CD8-positive, alpha-beta memory T cell (primary cell): ENCODE data around the gene LINC00237. TPM values are rescaled to one million over a fixed set of nuclear protein-coding genes. Genes with fewer than 3 reads are reported as not detected.
A peak's percentile ranks its signal among the peaks of the same experiment; 100 is the strongest.

ENCODE experiments used
- CTCF ChIA-PET: fragments of 350-600 bp; sonication (Branson Sonifier 250); formaldehyde crosslinking; loops from one replicate; lab custom pipeline; 2021; ENCODE audit warnings: antibody characterized with exemption; lab: Charles Lee
- POLR2A ChIA-PET: fragments of 350-600 bp; sonication (Branson Sonifier 250); formaldehyde crosslinking; loops from one replicate; lab custom pipeline; 2021; ENCODE audit warnings: antibody characterized with exemption; lab: Charles Lee
- DNase-seq, 5 donors: peaks; one replicate each; pipeline versions ENCODE4 v3.0.0 to v3.0.0-alpha.2; 2020 to 2022; ENCODE audit warnings: mixed read lengths in 1 of 5
- H3K27ac ChIP-seq: one replicate; pipeline ENCODE4 v1.7.0; 2013; ENCODE audit warnings: low read depth, mild to moderate bottlenecking, low read length, moderate library complexity
- H3K27me3 ChIP-seq: 2 replicates; pipeline ENCODE4 v1.7.0; 2013; ENCODE audit warnings: low read length, mild to moderate bottlenecking; ENCODE audit not compliant: insufficient read depth, poor library complexity, severe bottlenecking
- H3K36me3 ChIP-seq: 2 replicates; pipeline ENCODE4 v1.7.0; 2013; ENCODE audit warnings: mild to moderate bottlenecking, low read length, moderate library complexity; ENCODE audit not compliant: insufficient read depth
- H3K4me1 ChIP-seq: 2 replicates; pipeline ENCODE4 v1.7.0; 2013; ENCODE audit warnings: mild to moderate bottlenecking, low read length, moderate library complexity; ENCODE audit not compliant: insufficient read depth
- H3K4me3 ChIP-seq: 2 replicates; pipeline ENCODE4 v1.7.0; 2013; ENCODE audit warnings: mild to moderate bottlenecking, low read length
- H3K9me3 ChIP-seq: 2 replicates; pipeline ENCODE4 v1.7.0; 2013; ENCODE audit warnings: mild to moderate bottlenecking, low read length
- H3K27ac Mint-ChIP-seq, 8 donors: one replicate each; pipeline ENCODE4 v1.8.0; 2020 to 2021; ENCODE audit warnings: mixed read lengths in 8 of 8, mild to moderate bottlenecking in 6 of 8, inconsistent platforms in 3 of 8, moderate library complexity in 3 of 8
- H3K27me3 Mint-ChIP-seq, 2 donors: one replicate each; pipeline ENCODE4 v1.8.0; 2020 to 2021; ENCODE audit warnings: mixed read lengths in 2 of 2, mild to moderate bottlenecking in 1 of 2, moderate library complexity in 1 of 2
- H3K36me3 Mint-ChIP-seq, 3 donors: one replicate each; pipeline ENCODE4 v1.8.0; 2020 to 2021; ENCODE audit warnings: mixed read lengths in 3 of 3, inconsistent platforms in 1 of 3, mild to moderate bottlenecking in 1 of 3
- H3K4me1 Mint-ChIP-seq, 3 donors: one replicate each; pipeline ENCODE4 v1.8.0; 2020 to 2021; ENCODE audit warnings: mixed read lengths in 3 of 3, inconsistent platforms in 1 of 3, mild to moderate bottlenecking in 1 of 3
- H3K4me3 Mint-ChIP-seq, 7 donors: one replicate each; pipeline ENCODE4 v1.8.0; 2020 to 2021; ENCODE audit warnings: mixed read lengths in 7 of 7, mild to moderate bottlenecking in 6 of 7, moderate library complexity in 4 of 7, inconsistent platforms in 2 of 7
- H3K9me3 Mint-ChIP-seq, 5 donors: one replicate each; pipeline ENCODE4 v1.8.0; 2020 to 2022; ENCODE audit warnings: mixed read lengths in 5 of 5, mild to moderate bottlenecking in 3 of 5, moderate library complexity in 2 of 5, inconsistent platforms in 1 of 5
- polyA plus RNA-seq: library from polyadenylated mRNA; unstranded; fragments of 300-500 nt; fragmentation: Illumina TruSeq; gene quantifications from one replicate; pipeline ENCODE4 v1.2.3, GENCODE V29; 2021
- total RNA-seq, 2 experiments: library from RNA; stranded (reverse); gene quantifications; one replicate each; pipeline ENCODE4 v1.2.3, GENCODE V29; 2021

Gene LINC00237
- total and polyA plus RNA-seq, 3 experiments from 2014 or later = not detected

DNA sequence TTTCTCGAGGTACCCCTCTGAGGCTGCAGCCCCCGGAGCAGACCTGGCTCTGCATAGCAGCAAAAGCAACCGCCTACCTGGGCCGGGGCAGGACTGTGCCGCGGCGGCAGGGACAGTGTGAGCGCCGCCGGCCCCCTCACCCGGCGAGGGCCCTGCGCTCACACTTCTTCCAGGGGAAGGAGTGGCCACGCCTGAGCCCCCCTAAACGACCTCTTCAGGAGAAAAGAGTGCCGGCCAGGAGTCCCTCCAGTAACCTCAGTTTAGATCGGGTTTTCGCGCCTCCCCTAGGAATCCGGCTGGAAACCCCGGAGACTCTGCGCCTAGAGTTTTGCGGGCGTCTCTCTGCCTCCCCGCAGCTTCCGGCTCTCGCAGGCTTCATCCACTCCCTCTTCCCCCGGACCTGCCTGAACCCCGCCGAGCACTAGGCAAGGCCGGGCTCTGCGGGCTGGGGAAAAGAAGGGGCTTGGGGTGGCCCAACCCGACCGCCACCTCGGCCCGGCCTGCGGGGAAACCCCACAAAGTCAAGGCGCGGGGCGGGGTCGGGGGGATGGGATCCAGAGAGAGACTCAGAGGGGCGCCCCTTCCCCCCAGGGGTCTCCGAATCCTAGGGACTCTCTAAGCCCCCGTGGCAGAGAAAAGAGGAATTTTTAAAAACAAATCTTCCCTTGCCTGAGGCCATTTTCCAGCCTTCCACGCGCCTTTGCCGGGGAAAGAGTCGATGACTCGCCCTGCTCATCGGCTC lies 558 bp downstream of the LINC00237 start:
- H3K27me3 Mint-ChIP-seq = peaks cover 67 to 77% of the 10 kb centered on the region in 2 donors
- no peak overlapping the region for H3K27ac Mint-ChIP-seq
- DNase-seq = no peak
- ChIA-PET CTCF (no interaction called here), POLR2A (no interaction called here)
- peaks cover 0 to 3% (median 0%) of the 10 kb centered on the region in 5 donors for H3K9me3 Mint-ChIP-seq
- peak overlapping the region in 6 of 7 donors; percentile 5 to 66 (median 21) for H3K4me3 Mint-ChIP-seq
- H3K4me3 ChIP-seq = no peak overlapping the region
- H3K4me1 ChIP-seq = peaks cover 33% of the 10 kb centered on the region
- no peaks in the 10 kb centered on the region for H3K9me3 ChIP-seq
- H3K27me3 ChIP-seq = peaks cover 79% of the 10 kb centered on the region
- H3K36me3 ChIP-seq = no peaks in the 10 kb centered on the region
- H3K4me1 Mint-ChIP-seq = peaks cover 26 to 54% (median 28%) of the 10 kb centered on the region in 3 donors
- H3K27ac ChIP-seq = no peak overlapping the region
- H3K36me3 Mint-ChIP-seq = peaks cover 0 to 2% (median 0%) of the 10 kb centered on the region in 3 donors

DNA sequence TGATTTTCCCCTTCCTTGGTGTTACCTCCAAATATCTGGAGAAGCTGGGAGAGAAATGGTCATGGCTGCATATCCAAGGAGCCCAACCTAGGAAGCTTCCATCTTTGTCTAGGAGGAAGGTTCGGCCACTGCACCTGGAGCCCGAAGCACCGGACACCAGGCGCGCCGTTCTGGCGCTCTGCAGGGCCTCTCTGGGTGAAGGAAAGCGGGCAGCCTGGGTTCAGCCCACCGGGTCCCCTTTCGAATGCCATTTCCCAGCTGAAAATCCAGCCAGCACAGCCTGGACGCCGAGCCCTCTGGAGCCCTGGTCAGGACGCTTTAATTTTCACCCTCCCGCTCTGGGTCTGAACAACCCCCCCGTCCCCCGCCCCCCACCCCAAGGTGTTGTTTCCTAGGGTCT lies 1.2 kb downstream of the LINC00237 start:
- H3K9me3 ChIP-seq = no peaks in the 10 kb centered on the region
- peaks cover 36% of the 10 kb centered on the region for H3K4me1 ChIP-seq
- DNase-seq = no peak
- H3K27ac ChIP-seq = no peak overlapping the region
- H3K36me3 Mint-ChIP-seq = peaks cover 0 to 7% (median 0%) of the 10 kb centered on the region in 3 donors
- H3K4me1 Mint-ChIP-seq = peaks cover 31 to 61% (median 35%) of the 10 kb centered on the region in 3 donors
- H3K4me3 ChIP-seq = no peak overlapping the region
- H3K27me3 ChIP-seq = peaks cover 86% of the 10 kb centered on the region
- H3K27ac Mint-ChIP-seq = peak overlapping the region in 2 of 8 donors; percentile 11 to 36
- ChIA-PET POLR2A (no interaction called here), CTCF (no interaction called here)
- H3K36me3 ChIP-seq = no peaks in the 10 kb centered on the region
- H3K9me3 Mint-ChIP-seq = peaks cover 0 to 3% (median 0%) of the 10 kb centered on the region in 5 donors
- H3K4me3 Mint-ChIP-seq = peak overlapping the region in 1 of 7 donors; percentile 32
- peaks cover 74 to 77% of the 10 kb centered on the region in 2 donors for H3K27me3 Mint-ChIP-seq

DNA sequence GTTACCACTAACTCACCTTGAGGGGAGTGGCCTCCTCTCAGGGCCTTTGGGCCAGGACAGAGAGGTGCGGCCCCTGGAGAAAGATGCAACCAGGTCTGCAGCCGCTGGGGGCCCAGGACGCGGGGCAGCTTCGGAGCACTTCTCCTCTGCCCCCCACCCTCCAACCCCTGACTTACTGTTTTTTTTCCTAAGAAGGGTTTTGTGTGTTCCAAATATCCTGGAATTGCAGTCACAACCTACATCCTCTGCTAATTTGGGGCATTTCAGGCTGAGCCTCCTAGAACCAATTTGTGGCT lies 1.7 kb downstream of the LINC00237 start:
- peaks cover 86% of the 10 kb centered on the region for H3K27me3 ChIP-seq
- H3K9me3 Mint-ChIP-seq = peaks cover 0 to 3% (median 0%) of the 10 kb centered on the region in 5 donors
- ChIA-PET POLR2A (interaction anchor here (0.5 kb wide), 1 partner anchor 22 kb away, joined by 4 read pairs; no protein-coding TSS in a partner anchor), CTCF (no interaction called here)
- peaks cover 36 to 66% (median 40%) of the 10 kb centered on the region in 3 donors for H3K4me1 Mint-ChIP-seq
- DNase-seq = no peak
- peaks cover 0 to 7% (median 0%) of the 10 kb centered on the region in 3 donors for H3K36me3 Mint-ChIP-seq
- H3K36me3 ChIP-seq = no peaks in the 10 kb centered on the region
- H3K27ac ChIP-seq = no peak overlapping the region
- peaks cover 77 to 80% of the 10 kb centered on the region in 2 donors for H3K27me3 Mint-ChIP-seq
- H3K4me3 Mint-ChIP-seq = peak overlapping the region in 2 of 7 donors; percentile 32 to 65
- no peak overlapping the region for H3K4me3 ChIP-seq
- no peaks in the 10 kb centered on the region for H3K9me3 ChIP-seq
- H3K4me1 ChIP-seq = peaks cover 41% of the 10 kb centered on the region
- peak overlapping the region in 2 of 8 donors; percentile 11 to 36 for H3K27ac Mint-ChIP-seq

DNA sequence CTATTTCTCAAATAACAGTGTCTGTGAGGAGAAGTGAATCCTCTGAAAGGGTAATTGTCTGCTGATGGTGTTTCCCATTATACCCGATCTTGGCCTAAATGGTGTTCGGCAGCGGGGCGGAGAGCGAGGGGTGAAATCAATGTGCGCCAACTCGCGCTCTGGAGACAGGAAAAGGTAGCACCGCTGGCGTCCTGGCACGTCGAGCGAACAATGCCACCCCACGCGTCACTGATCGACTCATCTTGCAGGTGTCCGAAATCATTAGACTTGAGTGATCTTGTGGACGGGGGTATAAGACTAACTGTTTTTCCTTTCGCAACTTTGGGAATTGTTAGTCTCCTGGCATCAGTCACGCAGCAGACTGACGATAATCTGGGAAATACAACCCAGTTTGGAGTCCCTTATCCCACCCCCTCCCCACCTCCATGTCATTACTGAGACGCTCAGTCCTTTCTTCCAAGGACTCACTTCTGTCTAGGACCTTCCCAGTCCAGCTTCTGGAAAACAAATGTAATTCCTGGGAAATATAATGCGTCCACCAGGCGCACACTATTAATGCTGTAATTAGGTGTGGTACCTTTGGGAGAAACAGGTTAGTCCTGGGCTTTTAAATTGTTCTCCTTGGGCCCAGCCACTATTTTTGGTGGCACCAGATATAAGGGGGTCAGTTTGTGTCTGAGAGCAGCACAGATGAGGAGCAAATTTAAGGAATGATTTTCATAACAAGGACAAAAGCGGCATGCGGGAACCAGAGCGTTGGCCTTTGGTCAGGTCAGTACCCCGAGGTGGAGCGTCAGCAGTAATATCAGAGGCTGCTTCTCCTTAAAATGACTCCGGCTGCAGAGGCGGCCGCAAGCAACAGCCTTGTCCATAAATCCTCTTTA lies 2.3 kb downstream of the LINC00237 start:
- peak overlapping the region in 2 of 8 donors; percentile 7 to 44 for H3K27ac Mint-ChIP-seq
- peak overlapping the region; percentile 80 to 96 (median 88) for H3K4me3 Mint-ChIP-seq
- H3K36me3 Mint-ChIP-seq = peaks cover 0 to 7% (median 0%) of the 10 kb centered on the region in 3 donors
- POLR2A ChIA-PET = interaction anchor here (0.5 to 1.2 kb wide), 3 partner anchors 10 to 23 kb away, joined by 3 to 5 read pairs (median 4); partner anchors contain the start of gene KIZ
- peaks cover 88% of the 10 kb centered on the region for H3K27me3 ChIP-seq
- no peak for DNase-seq
- no peaks in the 10 kb centered on the region for H3K9me3 ChIP-seq
- H3K4me3 ChIP-seq = no peak overlapping the region
- CTCF ChIA-PET = no interaction called here
- H3K27ac ChIP-seq = no peak overlapping the region
- H3K27me3 Mint-ChIP-seq = peaks cover 78 to 84% of the 10 kb centered on the region in 2 donors
- no peaks in the 10 kb centered on the region for H3K36me3 ChIP-seq
- peaks cover 44% of the 10 kb centered on the region for H3K4me1 ChIP-seq
- peaks cover 0 to 3% (median 0%) of the 10 kb centered on the region in 5 donors for H3K9me3 Mint-ChIP-seq
- H3K4me1 Mint-ChIP-seq = peaks cover 36 to 72% (median 46%) of the 10 kb centered on the region in 3 donors

DNA sequence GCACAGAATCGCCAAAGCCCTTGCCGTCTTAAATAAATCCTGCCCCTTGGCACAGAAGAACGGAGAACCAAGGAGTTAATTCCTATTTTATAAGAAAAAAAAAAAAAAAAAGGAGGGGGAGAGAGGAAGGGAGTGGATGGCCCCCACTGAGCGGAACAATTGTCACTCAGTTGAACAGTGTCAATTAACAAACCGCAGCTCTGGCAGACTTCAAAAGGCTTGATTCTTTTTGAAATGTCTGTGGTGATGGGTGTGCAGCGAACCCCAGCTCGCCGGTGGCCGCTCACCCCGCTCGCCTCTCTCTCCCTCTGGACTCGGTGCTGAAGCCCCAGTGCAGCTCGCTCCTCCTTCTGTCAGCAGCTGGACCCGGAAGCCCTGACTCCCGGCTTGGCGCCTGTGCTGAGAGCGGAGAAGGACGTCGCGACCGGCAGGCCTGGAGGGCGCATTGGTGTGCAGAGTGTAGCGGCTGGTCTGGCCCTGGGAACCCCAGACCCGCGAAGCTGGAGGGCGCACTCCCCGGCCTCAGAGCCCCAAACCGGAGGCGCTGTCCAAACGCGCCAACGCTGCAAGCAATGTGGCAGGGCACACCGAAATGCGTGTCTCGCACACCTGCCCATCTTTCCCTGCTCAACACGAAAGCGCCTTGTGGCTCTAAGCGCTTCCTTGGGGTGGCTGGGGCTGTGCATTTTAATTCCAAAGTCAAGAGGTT lies 3.4 kb downstream of the LINC00237 start:
- peak; percentile 30 to 71 (median 48) for DNase-seq
- peaks cover 0 to 7% (median 0%) of the 10 kb centered on the region in 3 donors for H3K36me3 Mint-ChIP-seq
- Histone ChIP-seq H3K27me3 (peaks cover 90% of the 10 kb centered on the region), H3K27ac (no peak overlapping the region), H3K4me3 (peak overlapping the region; percentile 55), H3K4me1 (peaks cover 44% of the 10 kb centered on the region), H3K36me3 (no peaks in the 10 kb centered on the region), H3K9me3 (no peaks in the 10 kb centered on the region)
- peak overlapping the region in 6 of 8 donors; percentile 12 to 82 (median 54) for H3K27ac Mint-ChIP-seq
- peaks cover 0 to 3% (median 0%) of the 10 kb centered on the region in 5 donors for H3K9me3 Mint-ChIP-seq
- H3K27me3 Mint-ChIP-seq = peaks cover 81 to 85% of the 10 kb centered on the region in 2 donors
- CTCF ChIA-PET = interaction anchor here (2.5 kb wide), 1 partner anchor 23 kb away, joined by 9 read pairs; the partner anchor contains the start of gene KIZ
- peaks cover 36 to 80% (median 51%) of the 10 kb centered on the region in 3 donors for H3K4me1 Mint-ChIP-seq
- peak overlapping the region; percentile 80 to 96 (median 88) for H3K4me3 Mint-ChIP-seq
- POLR2A ChIA-PET = interaction anchor here (0.7 to 1.9 kb wide), 3 partner anchors 11 to 23 kb away, joined by 3 to 7 read pairs (median 5); partner anchors contain the start of gene KIZ

DNA sequence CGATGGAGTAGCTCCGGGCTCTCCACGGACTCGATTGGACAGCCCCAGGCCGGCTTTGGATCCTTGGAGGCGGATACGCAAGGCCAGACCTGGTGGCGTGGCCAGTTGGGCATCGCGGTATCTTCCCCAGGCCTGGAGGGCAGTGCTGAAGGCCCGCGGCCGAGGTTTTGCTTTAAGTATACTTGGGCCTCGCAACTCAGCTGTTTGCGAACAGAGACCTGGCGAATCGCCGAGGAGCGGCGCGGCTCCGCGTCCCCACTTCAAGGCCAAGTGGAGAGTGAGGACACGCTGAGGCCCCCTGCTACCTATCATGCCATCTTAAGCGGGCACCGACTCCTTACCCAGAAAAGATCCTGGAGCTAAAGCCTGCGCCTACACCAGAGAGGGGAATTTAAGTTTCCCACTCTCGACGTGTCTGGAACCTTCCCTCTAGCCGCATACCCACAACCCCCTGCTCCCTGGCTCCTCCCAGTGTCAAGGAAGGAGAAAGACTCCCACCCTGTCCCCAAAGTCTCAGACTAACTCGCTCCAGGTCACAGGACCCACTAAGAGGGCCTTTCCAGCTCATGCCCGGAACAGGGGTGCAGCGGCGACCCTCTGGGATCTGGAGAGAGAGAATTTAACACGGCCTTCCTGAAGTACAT lies 4.1 kb downstream of the LINC00237 start:
- ChIA-PET CTCF (interaction anchor here (1.5 to 2.5 kb wide), 2 partner anchors 24 to 53 kb away, joined by 5 to 9 read pairs; partner anchors contain the start of gene KIZ), POLR2A (interaction anchor here (1.9 kb wide), 1 partner anchor 24 kb away, joined by 7 read pairs; the partner anchor contains the start of gene KIZ)
- Mint-ChIP-seq H3K36me3 (peaks cover 0 to 7% (median 0%) of the 10 kb centered on the region in 3 donors), H3K4me3 (peak overlapping the region; percentile 80 to 96 (median 88)), H3K27me3 (peaks cover 81 to 85% of the 10 kb centered on the region in 2 donors), H3K27ac (peak overlapping the region in 7 of 8 donors; percentile 12 to 82 (median 52)), H3K9me3 (peaks cover 0 to 3% (median 0%) of the 10 kb centered on the region in 5 donors), H3K4me1 (peaks cover 36 to 80% (median 51%) of the 10 kb centered on the region in 3 donors)
- peaks cover 84% of the 10 kb centered on the region for H3K27me3 ChIP-seq
- DNase-seq = no peak
- no peaks in the 10 kb centered on the region for H3K9me3 ChIP-seq
- no peak overlapping the region for H3K27ac ChIP-seq
- peak overlapping the region; percentile 47 for H3K4me3 ChIP-seq
- H3K36me3 ChIP-seq = no peaks in the 10 kb centered on the region
- H3K4me1 ChIP-seq = peaks cover 44% of the 10 kb centered on the region
